Naive thymus-derived CD4-positive, alpha-beta T cell (primary cell): ENCODE results near the gene WDR38. TPM values are rescaled to one million over a fixed set of nuclear protein-coding genes. Genes with fewer than 3 reads are reported as not detected.

Experiments used
- ATAC-seq: fragments of 150-1000 bp; cut with Tn5 transposase; 2 replicates; pipeline ENCODE4 v1.10.0; 2021; ENCODE audit warnings: mild to moderate bottlenecking, moderate library complexity
- CTCF ChIA-PET: fragments of 350-600 bp; sonication (Branson Sonifier 250); formaldehyde crosslinking; loops from one replicate; lab custom pipeline; 2021; ENCODE audit warnings: antibody characterized with exemption; lab: Charles Lee
- POLR2A ChIA-PET: fragments of 350-600 bp; sonication (Branson Sonifier 250); formaldehyde crosslinking; loops from one replicate; lab custom pipeline; 2021; ENCODE audit warnings: antibody characterized with exemption, inconsistent platforms; lab: Charles Lee
- DNase-seq, 9 donors: peaks; one replicate each; pipeline versions ENCODE4 v3.0.0 to v3.0.0-alpha.2; 2020 to 2022; ENCODE audit warnings: mixed read lengths in 1 of 9
- H3K27ac ChIP-seq: one replicate; pipeline ENCODE4 v1.7.0; 2013; ENCODE audit warnings: mild to moderate bottlenecking, low read depth, low read length, moderate library complexity
- H3K27me3 ChIP-seq, 2 donors: one replicate each; pipeline ENCODE4 v1.7.0; 2013; ENCODE audit warnings: low read length in 2 of 2, mild to moderate bottlenecking in 2 of 2, moderate library complexity in 2 of 2; ENCODE audit not compliant: control insufficient read depth in 2 of 2, insufficient read depth in 2 of 2
- H3K36me3 ChIP-seq, 3 experiments: 1 replicate in 2 of 3; 2 replicates in 1 of 3; pipeline ENCODE4 v1.7.0; 2013; ENCODE audit warnings: low read length in 3 of 3, mild to moderate bottlenecking in 3 of 3, moderate library complexity in 1 of 3; ENCODE audit not compliant: insufficient read depth in 3 of 3, control insufficient read depth in 2 of 3
- H3K4me1 ChIP-seq, 2 donors: one replicate each; pipeline ENCODE4 v1.7.0; 2013; ENCODE audit warnings: low read length in 2 of 2, mild to moderate bottlenecking in 2 of 2, moderate library complexity in 1 of 2; ENCODE audit not compliant: control insufficient read depth in 2 of 2, insufficient read depth in 2 of 2
- H3K4me3 ChIP-seq: 2 replicates; pipeline ENCODE4 v1.7.0; 2013; ENCODE audit warnings: mild to moderate bottlenecking, low read length
- H3K9me3 ChIP-seq, 3 experiments: 1 replicate in 2 of 3; 2 replicates in 1 of 3; pipeline ENCODE4 v1.7.0; 2013; ENCODE audit warnings: low read length in 3 of 3; ENCODE audit not compliant: control insufficient read depth in 2 of 3
- H3K27ac Mint-ChIP-seq, 9 donors: one replicate each; pipeline ENCODE4 v1.8.0; 2020 to 2022; ENCODE audit warnings: mixed read lengths in 9 of 9, mild to moderate bottlenecking in 8 of 9, moderate library complexity in 5 of 9, inconsistent platforms in 2 of 9
- H3K27me3 Mint-ChIP-seq, 5 donors: one replicate each; pipeline ENCODE4 v1.8.0; 2021 to 2022; ENCODE audit warnings: mixed read lengths in 5 of 5, mild to moderate bottlenecking in 1 of 5
- H3K36me3 Mint-ChIP-seq, 5 donors: one replicate each; pipeline ENCODE4 v1.8.0; 2020 to 2022; ENCODE audit warnings: mixed read lengths in 5 of 5, mild to moderate bottlenecking in 3 of 5, inconsistent platforms in 1 of 5
- H3K4me1 Mint-ChIP-seq, 7 donors: one replicate each; pipeline ENCODE4 v1.8.0; 2020 to 2022; ENCODE audit warnings: mixed read lengths in 7 of 7, mild to moderate bottlenecking in 3 of 7, inconsistent platforms in 1 of 7
- H3K4me3 Mint-ChIP-seq, 10 donors: one replicate each; pipeline ENCODE4 v1.8.0; 2020 to 2022; ENCODE audit warnings: mild to moderate bottlenecking in 10 of 10, mixed read lengths in 10 of 10, moderate library complexity in 6 of 10, inconsistent platforms in 2 of 10
- H3K9me3 Mint-ChIP-seq, 11 donors: one replicate each; pipeline ENCODE4 v1.8.0; 2020 to 2022; ENCODE audit warnings: mixed read lengths in 11 of 11, mild to moderate bottlenecking in 4 of 11, inconsistent platforms in 1 of 11, moderate library complexity in 1 of 11
- intact Hi-C, 2 donors: fragments of 100-400 bp; cut with micrococcal nuclease; formaldehyde crosslinking; loops; one replicate each; pipeline ENCODE4 v1.15.1; 2023
- polyA plus RNA-seq, 2 donors: library from polyadenylated mRNA; unstranded; fragments of 300-500 nt; fragmentation: Illumina TruSeq; gene quantifications; one replicate each; pipeline ENCODE4 v1.2.3, GENCODE V29; 2021
- total RNA-seq, 6 experiments: library from RNA in 5 of 6; stranded (reverse) in 5 of 6; gene quantifications; 1 replicate in 5 of 6; 2 replicates in 1 of 6; pipeline ENCODE4 v1.2.3 and lab custom pipeline; 2021 to 2026

WDR38 gene
- total and polyA plus RNA-seq, 7 experiments from 2014 or later, result not detected

DNA sequence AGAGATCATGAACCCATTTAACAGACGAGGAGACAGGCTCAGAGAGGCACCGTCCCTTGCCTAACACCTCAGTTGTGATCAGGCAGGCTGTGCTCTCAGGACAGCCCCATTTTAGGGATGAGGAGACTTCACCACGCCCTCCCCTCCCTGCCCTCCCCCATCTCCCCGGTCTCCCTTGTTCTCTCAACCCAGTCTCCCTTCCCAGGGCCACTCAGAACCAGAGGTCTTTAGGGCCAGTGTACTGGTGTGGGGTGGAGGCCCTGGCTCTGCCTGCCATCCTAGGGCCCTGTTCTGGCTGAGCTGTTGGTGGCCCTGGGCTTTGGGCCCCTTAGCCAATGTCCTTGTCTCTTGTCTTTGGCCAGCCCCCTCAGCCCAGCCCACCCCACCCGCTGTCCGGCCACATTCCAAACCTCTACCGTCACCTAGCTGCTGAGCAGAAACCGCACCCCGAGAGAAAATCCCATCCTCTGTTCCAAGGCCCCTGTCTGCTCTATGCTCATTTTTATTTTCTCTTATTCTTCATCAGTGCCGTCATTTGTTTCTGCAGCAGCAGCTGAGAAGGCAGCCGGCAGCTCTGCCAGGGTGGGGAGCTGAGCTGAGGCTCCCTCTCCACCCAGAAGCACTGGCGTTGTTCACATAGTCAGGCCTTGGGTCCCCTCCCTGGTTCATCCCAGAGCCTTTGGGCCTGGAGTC is 42.5 kb upstream of the WDR38 start:
- H3K27me3 ChIP-seq, result no peaks in the 10 kb centered on the region
- no peak overlapping the region for H3K27ac ChIP-seq
- ChIA-PET CTCF (no interaction called here), POLR2A (no interaction called here)
- H3K9me3 ChIP-seq, result no peaks in the 10 kb centered on the region
- no peaks in the 10 kb centered on the region for H3K36me3 ChIP-seq
- Mint-ChIP-seq H3K27me3 (peaks cover 0 to 15% (median 4%) of the 10 kb centered on the region in 5 donors), H3K27ac (no peak overlapping the region), H3K36me3 (no peaks in the 10 kb centered on the region), H3K9me3 (no peaks in the 10 kb centered on the region), H3K4me1 (no peaks in the 10 kb centered on the region), H3K4me3 (no peak overlapping the region)
- ATAC-seq, result no peak
- intact Hi-C loops, result no loop called here
- DNase-seq, result no peak
- no peaks in the 10 kb centered on the region for H3K4me1 ChIP-seq
- no peak overlapping the region for H3K4me3 ChIP-seq

DNA sequence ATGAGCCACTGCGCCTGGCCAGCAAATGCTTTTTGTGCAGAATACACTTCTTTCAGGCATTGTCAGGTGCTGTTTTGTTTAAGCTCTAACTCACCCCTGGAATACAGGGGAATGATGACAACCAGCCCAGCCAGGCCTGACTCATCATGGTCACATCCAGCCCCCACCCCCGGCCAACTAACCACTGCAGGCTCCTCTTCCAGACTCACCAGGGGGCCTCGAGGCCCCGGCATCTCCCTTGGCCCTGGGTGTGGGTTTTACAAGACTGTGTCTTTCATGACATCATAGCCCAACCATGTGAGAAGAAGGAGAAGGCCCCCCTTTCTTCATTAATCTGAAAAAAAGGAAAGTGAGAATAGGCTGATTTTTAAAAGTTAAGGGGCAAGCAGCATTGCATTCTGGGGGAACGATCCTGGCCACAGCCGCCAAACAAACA is 40.8 kb upstream of the WDR38 start:
- no peak overlapping the region for H3K27ac ChIP-seq
- Mint-ChIP-seq H3K36me3 (no peaks in the 10 kb centered on the region), H3K9me3 (no peaks in the 10 kb centered on the region), H3K27me3 (peaks cover 0 to 17% (median 5%) of the 10 kb centered on the region in 5 donors), H3K4me1 (peaks cover 0 to 5% (median 0%) of the 10 kb centered on the region in 7 donors), H3K27ac (no peak overlapping the region), H3K4me3 (no peak overlapping the region)
- ChIA-PET POLR2A (no interaction called here), CTCF (no interaction called here)
- H3K36me3 ChIP-seq, result no peaks in the 10 kb centered on the region
- intact Hi-C loops, result no loop called here
- no peaks in the 10 kb centered on the region for H3K27me3 ChIP-seq
- H3K9me3 ChIP-seq, result no peaks in the 10 kb centered on the region
- DNase-seq (no peak), ATAC-seq (no peak)
- no peaks in the 10 kb centered on the region for H3K4me1 ChIP-seq
- no peak overlapping the region for H3K4me3 ChIP-seq

DNA sequence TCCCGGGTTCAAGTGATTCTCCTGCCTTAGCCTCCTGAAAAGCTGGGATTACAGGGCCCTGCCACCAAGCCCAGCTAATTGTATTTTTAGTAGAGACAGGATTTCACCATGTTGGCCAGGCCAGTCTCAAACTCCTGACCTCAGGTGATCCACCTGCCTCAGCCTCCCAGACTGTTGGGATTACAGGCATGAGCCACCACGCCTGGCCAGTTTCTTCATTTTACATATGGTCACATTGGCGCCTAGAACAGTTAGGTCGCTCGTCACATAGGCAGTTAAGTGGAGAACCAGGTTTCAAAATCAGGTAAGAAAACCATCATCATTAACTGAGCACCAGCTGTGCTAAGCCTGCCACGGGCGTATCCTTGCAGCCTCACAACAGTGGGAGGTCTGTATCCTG is 40.2 kb upstream of the WDR38 start:
- no peak overlapping the region for H3K27ac Mint-ChIP-seq
- intact Hi-C loops, result no loop called here
- H3K27ac ChIP-seq, result no peak overlapping the region
- no peaks in the 10 kb centered on the region for H3K4me1 ChIP-seq
- peaks cover 2 to 16% (median 5%) of the 10 kb centered on the region in 5 donors for H3K27me3 Mint-ChIP-seq
- H3K9me3 Mint-ChIP-seq, result no peaks in the 10 kb centered on the region
- no peak for DNase-seq
- H3K9me3 ChIP-seq, result no peaks in the 10 kb centered on the region
- ChIA-PET CTCF (no interaction called here), POLR2A (no interaction called here)
- H3K4me1 Mint-ChIP-seq, result peaks cover 0 to 6% (median 0%) of the 10 kb centered on the region in 7 donors
- H3K4me3 ChIP-seq, result no peak overlapping the region
- H3K4me3 Mint-ChIP-seq, result no peak overlapping the region
- no peaks in the 10 kb centered on the region for H3K27me3 ChIP-seq
- ATAC-seq, result no peak
- no peaks in the 10 kb centered on the region for H3K36me3 ChIP-seq
- H3K36me3 Mint-ChIP-seq, result no peaks in the 10 kb centered on the region

- ChIA-PET CTCF (no interaction called here), POLR2A (no interaction called here)
- Mint-ChIP-seq H3K27me3 (peaks cover 0 to 19% (median 5%) of the 10 kb centered on the region in 5 donors), H3K4me3 (no peak overlapping the region), H3K27ac (no peak overlapping the region), H3K4me1 (peaks cover 0 to 12% (median 3%) of the 10 kb centered on the region in 7 donors), H3K36me3 (no peaks in the 10 kb centered on the region), H3K9me3 (no peaks in the 10 kb centered on the region)
- Histone ChIP-seq H3K27me3 (no peaks in the 10 kb centered on the region), H3K27ac (no peak overlapping the region), H3K4me1 (no peaks in the 10 kb centered on the region), H3K4me3 (no peak overlapping the region), H3K36me3 (no peaks in the 10 kb centered on the region), H3K9me3 (no peaks in the 10 kb centered on the region)
- DNase-seq (no peak), ATAC-seq (no peak)
- intact Hi-C loops, result no loop called here
These were observed 39.6 kb upstream of the WDR38 start for GRCh38 chr9:124813501-124814163.

DNA sequence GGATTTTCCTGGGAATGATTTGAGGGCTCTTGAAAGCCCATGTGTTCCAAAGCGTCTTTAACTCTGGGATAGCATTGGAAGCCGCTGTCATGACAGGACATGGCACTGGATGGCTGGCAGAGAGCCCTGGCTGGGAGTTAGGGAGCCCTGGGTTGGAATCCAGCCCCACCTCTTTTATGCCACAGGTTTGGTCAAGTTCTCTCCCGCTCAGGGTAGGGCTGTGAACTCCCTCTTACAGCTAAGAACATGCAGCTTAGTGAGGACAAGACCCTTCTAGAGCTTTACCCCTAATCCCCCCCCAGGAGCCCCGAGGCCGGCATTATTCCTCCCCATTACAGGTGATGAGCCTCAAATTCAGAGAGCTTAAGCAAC is 39.1 kb upstream of the WDR38 start:
- H3K27ac Mint-ChIP-seq, result no peak overlapping the region
- POLR2A ChIA-PET, result no interaction called here
- Histone ChIP-seq H3K36me3 (no peaks in the 10 kb centered on the region), H3K9me3 (no peaks in the 10 kb centered on the region), H3K27ac (no peak overlapping the region), H3K4me3 (no peak overlapping the region), H3K27me3 (no peaks in the 10 kb centered on the region), H3K4me1 (no peaks in the 10 kb centered on the region)
- H3K4me1 Mint-ChIP-seq, result peaks cover 0 to 14% (median 3%) of the 10 kb centered on the region in 7 donors
- CTCF ChIA-PET, result interaction anchor here (0.7 kb wide), 1 partner anchor 16 kb away, joined by 3 read pairs; no protein-coding TSS in a partner anchor
- H3K9me3 Mint-ChIP-seq, result no peaks in the 10 kb centered on the region
- intact Hi-C loops, result no loop called here
- DNase-seq (no peak), ATAC-seq (no peak)
- no peak overlapping the region for H3K4me3 Mint-ChIP-seq
- H3K36me3 Mint-ChIP-seq, result no peaks in the 10 kb centered on the region
- H3K27me3 Mint-ChIP-seq, result peaks cover 0 to 19% (median 5%) of the 10 kb centered on the region in 5 donors

DNA sequence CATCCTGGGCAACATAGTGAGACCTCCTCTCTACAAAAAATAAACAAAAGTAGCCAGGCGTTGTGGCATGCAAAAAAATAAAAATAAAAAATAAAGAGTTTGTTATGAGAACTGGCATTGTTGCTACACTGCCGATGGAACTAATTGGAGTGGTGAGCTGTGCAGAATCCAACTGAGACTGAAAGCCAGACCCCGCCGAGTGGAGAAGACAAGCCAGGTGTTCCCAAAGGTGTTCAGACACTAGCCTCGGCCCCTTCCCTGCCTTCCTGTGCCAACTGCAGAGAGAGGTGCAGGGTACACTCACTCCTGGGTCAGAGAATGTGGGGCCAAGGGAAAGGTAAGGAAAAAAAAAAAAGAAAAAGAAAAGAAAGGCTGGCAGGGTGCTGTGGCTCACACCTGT is 37.7 kb upstream of the WDR38 start:
- Mint-ChIP-seq H3K4me1 (peaks cover 0 to 14% (median 3%) of the 10 kb centered on the region in 7 donors), H3K36me3 (no peaks in the 10 kb centered on the region), H3K4me3 (no peak overlapping the region), H3K27me3 (peaks cover 0 to 19% (median 5%) of the 10 kb centered on the region in 5 donors), H3K9me3 (no peaks in the 10 kb centered on the region), H3K27ac (no peak overlapping the region)
- H3K36me3 ChIP-seq, result no peaks in the 10 kb centered on the region
- H3K9me3 ChIP-seq, result no peaks in the 10 kb centered on the region
- POLR2A ChIA-PET, result no interaction called here
- ATAC-seq (no peak), DNase-seq (no peak)
- CTCF ChIA-PET, result no interaction called here
- H3K4me1 ChIP-seq, result no peaks in the 10 kb centered on the region
- intact Hi-C loops, result no loop called here
- no peaks in the 10 kb centered on the region for H3K27me3 ChIP-seq
- no peak overlapping the region for H3K4me3 ChIP-seq
- no peak overlapping the region for H3K27ac ChIP-seq
